NCI-H748 (cell line): ENCODE results near the gene PLXDC2.
"Not testable (repeated sequence)": the region's sequence is repeated elsewhere in the genome, so short reads cannot be mapped to it uniquely, and the experiment has no call there.

Source experiments
- DNase-seq: peaks from one replicate; lab custom pipeline; 2025; ENCODE audit not compliant: unreplicated experiment; lab: John Stamatoyannopoulos, UW

The PLXDC2 gene

DNA sequence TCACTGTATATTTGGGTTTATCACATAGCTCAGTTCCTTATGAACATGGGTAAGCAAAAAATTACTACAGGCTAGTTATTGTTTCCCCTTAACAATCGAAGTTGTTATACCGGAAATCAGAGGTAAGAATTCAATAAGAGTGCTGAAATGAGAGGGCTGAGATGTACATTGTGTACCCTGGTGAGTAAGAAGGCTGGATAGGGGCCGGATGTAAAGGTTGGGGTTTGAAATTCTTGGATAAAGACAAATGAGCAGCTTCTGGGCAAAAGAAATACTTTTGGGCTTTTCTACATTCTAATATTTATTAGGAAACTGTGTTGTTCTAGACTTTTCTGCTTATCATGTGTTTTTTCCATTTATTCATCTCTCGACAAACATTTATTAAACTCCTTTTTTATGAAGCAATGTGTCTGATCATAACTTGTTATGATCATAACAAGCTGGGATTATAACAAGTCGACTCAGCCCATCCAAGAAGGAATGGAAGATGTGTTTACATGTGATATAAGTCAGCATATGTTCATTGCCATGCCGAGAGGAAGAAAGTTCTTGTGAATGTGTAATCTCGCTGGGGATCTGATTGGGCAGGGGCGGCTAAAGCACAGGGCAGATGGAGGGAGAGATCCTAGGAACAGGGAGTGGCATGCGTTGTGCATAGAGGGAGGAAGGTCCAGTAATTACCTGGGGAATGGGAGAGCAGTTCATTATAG is 155.3 kb downstream of the PLXDC2 start:
- no peak for DNase-seq

DNA sequence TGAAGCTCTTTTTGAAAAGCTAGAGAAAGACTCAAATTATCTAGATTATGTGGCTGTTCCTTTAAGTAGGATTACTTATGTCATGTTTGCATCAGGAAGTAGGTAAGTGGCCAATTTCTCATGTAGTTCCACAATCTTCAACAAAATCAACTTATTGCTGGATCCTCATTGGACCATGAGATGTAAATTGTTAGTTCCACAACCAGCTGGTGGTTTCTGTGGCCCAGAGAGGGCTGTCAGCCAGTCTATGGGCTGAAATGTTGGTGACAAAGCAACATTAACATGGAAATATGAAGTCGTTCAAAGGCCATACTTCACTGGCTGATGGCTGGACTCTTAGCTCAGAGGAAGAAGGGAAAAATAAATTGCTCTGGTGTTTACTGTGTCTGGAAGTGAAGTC is 157.9 kb downstream of the PLXDC2 start:
- DNase-seq, result no peak

DNA sequence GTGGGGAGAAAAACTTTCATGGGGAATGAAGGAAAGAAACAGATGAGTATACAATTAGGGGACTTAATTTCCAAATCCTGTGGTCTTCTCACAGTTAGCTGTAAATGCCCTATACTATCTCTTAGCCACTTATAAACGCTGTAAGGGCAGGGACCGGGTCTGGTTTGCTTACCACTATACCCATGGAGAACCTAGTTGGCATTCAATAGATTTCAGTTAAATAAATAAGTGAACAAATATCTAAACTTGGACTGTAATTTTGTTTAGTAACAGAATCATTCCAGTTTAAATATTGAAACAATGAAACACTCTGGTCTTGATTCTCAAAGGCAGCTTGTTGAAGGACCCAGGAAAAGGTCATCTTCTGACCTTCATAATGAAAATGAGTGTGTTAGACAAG is 158.3 kb downstream of the PLXDC2 start:
- DNase-seq, result no peak

DNA sequence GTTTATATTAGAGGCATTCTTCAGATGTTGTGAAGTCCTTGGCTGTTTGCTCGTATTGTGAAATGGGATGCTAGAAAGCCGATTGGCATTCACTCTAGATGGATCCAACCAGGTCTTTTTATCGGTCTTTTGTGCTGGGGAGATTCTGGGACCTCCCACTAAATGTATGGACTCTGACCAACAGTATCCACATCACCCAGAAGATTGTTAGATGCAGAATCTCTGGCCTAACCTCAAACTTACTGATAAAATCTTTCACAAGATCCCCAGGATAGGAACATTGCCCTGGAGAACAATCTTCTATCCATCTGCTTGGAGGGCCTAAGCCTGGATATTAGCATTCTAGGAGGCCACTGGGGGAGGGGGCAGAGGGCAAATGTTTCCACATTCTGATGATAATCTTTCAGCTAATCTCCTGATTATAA is 160.9 kb downstream of the PLXDC2 start:
- DNase-seq, result no peak

DNA sequence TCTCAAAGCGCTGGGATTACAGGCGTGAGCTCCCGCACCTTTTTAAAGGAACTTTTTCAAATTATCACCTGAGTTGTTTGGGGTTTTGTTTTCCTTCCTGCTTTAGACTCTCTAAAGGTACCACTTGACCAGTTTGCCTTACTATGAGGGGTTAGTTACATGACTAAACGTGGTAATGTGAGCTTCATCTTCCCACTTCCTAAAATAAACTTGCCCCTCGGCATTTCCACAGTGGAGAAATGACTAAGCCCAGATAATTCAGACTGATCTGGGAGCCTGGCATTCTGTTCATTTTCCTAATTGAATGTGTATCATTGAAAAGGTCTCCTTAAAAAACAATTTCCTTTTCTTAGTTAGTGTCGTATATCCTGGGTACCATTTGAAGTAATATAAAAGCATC is 163.4 kb downstream of the PLXDC2 start:
- no peak for DNase-seq

DNA sequence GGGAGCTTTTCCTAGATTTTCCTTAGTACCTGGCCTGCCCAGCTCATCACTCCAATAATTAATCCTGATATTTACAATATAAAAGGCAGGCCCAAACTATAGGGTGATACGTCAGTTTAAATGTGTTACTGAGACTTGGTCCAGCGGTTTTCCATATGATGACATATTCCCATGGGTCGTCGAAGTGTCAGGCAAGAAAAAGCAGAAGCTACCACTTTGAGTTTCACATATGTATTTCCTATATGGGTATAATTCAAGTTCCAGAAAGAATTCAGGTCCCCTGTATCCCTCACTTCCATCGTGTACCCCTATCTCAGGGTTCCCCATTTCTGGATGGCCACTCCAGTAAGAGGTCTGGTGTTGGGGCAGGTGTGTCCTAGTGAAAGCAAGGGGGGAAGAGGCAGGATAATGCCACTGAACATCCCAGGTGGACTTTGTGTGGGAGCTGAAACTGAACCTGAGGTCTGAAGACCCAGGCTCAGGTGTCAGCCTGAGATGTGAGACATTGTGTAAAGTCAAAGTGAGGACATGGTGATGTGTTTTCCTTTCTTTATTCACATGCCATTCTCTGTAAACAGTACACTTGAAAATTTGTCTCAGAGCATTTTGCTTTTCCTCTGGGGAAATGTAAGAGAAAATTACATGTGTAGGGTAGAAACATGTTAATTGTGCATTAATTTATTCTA is 167.8 kb downstream of the PLXDC2 start:
- no peak for DNase-seq

DNA sequence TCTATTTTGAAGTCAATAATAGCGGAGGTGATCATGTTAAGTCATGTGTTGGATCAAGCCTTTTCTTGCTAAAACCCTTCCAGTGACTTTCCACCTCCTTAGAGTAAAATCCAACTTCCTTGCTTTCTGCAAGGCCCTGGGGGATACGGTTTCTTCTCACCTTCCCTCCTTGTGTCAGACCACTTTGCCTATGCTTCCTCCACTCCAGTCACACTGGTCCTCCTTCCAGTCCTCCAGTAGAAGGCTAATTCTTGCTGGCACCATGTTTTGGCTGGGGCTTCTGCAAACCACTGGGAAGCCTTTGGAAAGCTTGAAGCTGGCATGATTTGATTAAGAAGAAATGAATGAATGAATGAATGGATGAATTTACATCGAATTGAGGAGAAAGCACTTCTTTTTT is 169.5 kb downstream of the PLXDC2 start:
- no peak for DNase-seq

DNA sequence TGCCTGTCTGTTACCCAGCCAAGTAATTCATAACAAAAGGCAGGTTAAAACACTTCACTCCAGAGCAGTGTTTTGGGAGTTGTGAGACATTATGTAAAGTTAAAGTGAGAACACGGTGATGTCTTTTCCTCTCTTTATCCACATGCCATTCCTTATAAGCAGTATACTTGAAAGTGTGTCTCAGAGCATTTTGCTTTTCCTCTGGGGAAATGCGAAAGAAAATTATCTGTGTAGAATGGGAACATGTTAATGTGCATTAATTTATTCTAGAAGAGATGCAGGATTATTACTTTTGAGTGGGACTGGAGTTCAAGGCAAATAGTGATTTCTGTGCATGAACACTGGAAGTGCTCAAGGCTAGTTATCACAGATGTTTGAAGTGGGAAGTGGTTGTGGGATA is 170.4 kb downstream of the PLXDC2 start:
- DNase-seq, result no peak

DNA sequence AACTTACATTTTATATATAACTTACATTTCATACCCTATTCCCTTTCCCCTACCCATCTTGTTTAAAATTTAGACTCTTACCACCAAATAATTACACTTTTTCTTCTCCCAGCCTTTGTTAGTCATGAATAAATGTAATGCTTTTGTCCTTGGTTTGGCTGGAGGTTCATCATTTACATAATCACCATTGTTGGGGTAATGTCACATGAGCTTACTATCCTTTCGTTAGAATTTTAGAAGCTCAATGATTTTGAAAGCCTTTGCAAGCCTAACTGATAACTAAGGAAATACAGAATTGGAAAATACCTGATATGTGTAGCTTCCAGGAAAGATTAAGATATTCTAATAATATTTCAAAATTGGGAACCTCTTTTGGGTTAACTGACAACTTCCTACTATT is 171.7 kb downstream of the PLXDC2 start:
- no peak for DNase-seq

DNA sequence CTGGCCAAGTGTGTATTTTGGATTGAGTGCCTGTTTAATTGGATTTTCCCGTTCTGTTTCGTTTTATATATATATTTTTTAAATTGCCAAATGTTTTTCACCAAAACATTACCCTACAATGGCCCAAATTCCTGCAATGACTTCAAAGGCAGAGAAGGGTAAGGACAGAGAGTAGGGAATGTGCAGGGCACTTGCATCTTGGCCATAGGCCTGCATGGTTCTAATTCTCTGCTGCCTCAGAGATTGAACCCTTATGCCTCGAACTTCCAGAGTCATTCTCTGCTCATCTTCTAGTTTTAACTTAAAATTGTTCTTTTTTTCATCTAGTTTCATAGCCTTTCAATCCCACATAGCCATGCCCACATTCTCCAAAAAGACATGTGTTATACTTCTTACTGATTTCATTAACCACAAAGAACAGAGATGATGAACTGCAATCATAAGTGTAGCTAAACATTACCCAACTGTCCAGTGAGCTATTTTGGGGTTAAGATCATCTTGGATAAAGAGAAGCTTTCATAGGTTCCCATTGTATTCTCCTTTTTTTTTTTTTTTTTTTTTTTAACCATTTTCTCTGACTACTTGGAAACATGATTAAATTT is 177.6 kb downstream of the PLXDC2 start:
- no peak for DNase-seq

DNA sequence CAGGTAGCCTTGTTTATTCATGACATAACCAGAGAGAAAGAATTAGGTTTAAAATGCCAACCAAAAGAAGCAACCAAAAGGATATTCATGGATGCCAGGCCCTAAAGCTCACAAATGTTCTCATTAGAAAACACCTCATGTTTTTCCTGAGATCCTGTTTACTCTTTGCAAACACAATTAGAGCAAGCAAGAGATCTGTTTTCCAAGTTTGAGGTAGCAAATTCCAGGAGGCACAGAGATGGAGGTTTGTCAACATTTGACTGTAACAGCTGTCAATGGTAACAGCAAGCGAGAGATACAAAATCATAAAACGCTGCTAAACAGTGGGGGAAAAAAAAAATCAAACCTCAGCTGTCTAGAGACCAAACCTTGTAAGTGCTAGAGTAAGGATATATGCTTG is 182.2 kb downstream of the PLXDC2 start:
- no peak for DNase-seq

DNA sequence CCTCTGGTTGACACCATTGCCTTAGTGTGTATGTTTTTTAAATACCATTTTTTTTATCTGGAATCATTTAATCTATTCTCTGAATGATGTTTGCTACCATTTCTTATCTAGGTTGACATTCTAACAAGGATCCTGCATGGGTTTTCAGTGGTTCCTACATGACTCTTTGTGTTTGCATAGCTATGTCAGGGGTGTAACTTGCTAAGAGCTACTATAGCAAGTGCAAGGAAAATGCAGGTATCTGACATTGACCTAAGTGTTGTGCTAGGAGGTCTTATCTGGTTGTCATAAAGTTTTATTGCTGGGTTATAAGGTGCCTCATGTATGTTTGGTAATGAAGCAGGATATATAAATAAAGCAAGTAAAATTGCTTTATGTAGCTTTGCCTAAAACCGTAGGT is 183.2 kb downstream of the PLXDC2 start:
- no peak for DNase-seq

DNA sequence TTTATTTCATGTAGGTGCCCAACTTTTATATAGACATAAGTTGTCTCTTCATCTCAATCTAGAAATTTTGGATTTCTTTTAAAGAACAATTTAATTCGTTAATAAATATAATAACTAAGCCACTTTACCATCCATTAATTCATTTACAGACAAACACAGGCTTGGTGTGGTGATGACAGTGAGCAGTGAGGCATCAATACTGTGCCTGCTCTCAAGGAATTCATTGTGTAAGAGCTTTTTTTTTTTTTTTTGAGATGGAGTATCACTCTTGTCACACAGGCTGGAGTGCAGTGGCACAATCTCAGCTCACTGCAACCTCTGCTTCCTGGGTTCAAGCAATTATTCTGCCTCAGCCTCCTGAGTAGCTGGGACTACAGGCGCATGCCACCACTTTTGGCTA is 185.8 kb downstream of the PLXDC2 start:
- not testable (repeated sequence) for DNase-seq

DNA sequence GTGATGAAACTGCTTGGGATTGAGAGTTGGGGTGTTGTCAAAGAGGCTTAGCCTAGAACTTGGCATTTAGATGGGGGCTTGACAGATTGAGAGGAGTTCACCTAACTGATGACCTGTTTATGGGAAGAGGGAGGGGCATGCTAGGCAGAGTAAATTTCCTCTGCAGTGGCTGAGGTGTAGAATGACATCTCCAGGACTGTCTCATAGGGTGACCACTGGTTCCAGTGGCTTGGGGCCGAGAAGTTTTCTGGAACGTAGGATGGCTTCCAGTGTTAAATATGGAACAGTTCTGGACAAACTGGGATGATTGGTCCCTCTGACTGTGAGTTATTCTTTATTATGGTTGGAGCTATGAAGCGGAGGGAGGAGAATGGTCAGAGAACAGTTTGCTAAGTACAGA is 186.4 kb downstream of the PLXDC2 start:
- DNase-seq, result no peak

DNA sequence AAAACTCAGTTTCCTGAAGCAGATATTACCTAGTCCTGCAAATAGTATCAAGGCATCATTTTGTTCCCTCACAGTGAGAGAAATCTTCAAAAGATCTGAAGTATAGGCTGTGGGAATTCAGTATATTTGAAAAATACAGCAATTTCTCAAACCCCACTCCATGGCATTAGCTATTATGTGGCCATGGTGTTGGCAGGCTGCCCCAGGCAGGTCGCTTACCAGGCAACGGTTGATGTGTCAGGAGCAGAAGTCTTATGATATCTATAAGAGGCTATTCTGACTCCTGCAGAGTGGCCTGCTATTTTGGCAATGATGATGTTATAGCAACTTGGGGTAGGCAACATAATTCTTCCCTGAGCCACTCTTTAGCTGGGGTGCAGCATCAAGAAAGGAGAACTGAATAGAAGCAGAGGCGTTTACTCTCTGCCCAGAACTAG is 187.9 kb downstream of the PLXDC2 start:
- DNase-seq, result no peak

DNA sequence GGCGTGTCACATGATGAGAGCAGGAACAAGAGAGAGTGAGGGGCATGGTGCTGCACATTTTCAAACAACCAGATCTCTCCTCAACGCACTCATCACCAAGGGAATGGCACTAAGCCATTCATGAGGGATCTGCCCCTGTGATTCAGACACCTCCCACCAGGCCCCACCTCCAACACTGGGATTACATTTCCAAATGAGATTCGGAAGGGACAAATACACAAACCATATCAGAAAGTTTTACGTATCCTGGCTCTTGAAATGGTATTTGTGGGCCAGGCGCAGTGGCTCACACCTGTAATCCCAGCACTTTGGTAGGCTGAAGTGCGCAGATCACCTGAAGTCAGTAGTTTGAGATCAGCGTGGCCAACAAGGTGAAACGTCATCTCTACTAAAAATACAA is 189.4 kb downstream of the PLXDC2 start:
- no peak for DNase-seq

DNA sequence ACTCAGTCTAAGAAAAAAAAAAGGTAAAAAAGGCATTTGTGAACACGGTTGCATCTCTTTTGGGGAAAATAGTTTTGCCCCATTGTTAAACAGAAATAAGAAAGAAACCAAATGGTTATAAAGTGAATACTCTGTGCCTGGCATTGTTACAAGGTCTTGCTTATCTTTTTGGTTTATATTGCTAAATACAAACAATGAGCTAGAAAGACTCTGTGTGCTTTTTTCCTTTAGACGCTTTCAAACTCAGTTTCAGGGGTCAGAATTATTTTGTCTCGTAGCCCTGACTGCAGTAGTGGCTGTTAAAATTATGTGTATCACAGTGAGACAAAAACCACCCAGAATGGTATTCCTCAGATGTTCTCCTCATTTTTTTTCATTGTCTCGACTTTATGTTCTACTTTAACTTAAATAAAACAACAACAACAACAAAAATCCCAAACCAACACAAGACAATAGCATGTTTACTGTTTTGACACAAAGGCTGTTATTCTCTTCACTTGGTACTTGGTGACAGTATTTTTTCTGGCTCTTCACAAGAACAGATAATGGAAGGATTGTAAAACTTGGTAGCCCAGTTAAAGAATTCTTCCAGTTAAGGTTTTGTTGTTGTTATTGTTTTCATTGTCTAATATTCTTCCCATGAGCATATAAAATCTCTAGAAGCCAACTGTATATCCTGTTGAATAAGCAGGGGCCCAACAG is 190.1 kb downstream of the PLXDC2 start:
- DNase-seq, result no peak

DNA sequence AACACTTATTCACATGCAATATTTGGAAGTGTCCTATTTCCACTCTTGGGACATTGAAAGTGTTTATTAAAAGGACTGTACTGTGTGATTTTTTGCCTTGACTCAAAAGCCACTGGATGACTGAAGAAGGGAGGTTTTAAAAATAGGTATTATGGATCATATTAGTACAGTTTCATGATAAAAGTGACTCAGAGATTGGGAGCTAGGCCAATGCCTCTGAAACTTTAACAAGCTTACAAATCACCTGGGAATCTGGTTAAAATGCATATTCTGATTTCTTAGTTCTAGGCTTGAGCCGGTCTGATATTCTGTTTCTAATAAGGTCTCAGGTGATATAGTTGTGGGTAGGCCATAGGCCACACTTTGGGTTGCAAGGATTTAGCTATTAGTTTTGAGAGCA is 191.2 kb downstream of the PLXDC2 start:
- no peak for DNase-seq

DNA sequence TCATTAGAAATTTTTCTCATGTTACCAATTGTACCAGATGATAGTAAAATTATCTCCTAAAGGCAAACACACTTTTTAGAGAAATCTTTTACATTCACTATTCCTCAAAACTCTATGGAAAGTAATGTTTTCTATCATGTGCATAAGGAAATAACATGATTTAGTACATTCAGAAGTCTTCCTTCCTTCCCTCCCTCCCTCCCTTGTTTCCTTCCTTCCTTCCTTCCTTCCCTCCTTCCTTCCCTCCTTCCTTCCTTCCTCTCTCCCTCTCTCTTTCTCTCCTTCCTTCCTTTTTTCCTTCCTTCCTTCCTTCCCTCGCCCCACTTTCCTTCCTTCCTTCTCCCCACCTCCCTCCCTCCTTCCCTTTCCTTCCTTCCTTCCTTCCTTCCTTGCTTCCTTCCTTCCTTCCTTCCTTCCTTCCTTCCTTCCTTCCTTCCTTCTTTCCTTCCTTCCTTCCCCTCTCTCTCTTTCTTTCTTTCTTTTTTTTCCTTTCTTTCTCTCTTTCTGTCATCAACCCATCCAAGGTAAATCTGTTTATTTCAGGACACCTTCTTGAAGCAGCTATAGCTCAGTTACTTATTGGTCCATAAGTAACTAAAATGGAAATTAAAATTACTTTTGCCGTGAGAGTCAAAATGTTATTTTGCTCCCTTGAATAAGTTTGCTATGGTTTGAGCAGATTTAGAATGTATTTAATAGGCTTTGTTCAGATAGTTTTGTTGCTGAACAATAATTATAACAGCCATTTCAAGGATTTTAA is 197.9 kb downstream of the PLXDC2 start:
- DNase-seq, result no peak

DNA sequence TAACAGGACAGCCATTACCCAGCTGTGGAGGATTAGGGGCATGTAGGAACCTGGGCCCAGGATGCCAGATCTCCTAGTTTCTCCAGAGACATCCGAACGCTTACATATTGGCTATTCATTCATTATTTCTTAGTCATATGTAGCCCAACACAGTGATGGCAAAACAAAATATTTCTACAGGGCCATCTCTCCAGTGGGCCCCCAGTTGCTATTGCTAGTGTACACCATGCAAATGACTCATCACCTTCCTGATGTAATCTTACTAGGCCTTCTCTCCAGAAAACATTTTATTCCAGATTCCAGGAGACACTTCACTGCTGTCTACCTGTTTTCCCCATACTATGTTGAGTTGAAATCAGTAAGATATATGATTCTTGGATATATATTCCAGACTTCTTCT is 201.7 kb downstream of the PLXDC2 start:
- no peak for DNase-seq

DNA sequence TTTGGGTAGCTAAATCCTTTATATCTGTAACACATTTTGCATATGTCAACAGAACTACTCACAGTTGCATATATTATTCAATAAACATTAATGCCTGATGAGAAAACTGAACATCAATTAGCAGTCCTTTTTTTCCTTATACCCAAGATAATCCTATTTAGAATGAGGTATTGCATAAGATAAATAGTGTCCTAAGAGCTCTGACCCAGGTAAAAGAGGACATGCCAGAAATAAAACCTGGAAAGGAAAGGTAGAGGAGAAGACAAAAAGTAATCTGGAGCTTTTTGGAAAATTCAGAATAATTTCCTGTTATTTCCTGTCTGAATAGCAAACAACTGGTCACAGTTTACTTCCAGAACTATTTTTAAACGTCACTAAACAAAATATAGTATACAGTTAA is 204.4 kb downstream of the PLXDC2 start:
- no peak for DNase-seq
